Liver (tissue), 9 donors: ENCODE results near the gene FRAS1. TPM values are rescaled to one million over a fixed set of nuclear protein-coding genes. Genes with fewer than 3 reads are reported as not detected.

Experiments
- DNase-seq: peaks from one replicate; pipeline ENCODE4 v3.0.0-alpha.2; 2017; ENCODE audit warnings: low spot score
- H3K27ac ChIP-seq, 2 donors: one replicate each; pipeline ENCODE4 v1.7.0; 2013; ENCODE audit warnings: inconsistent platforms in 2 of 2, low read length in 2 of 2, control low read depth in 1 of 2, low read depth in 1 of 2, mild to moderate bottlenecking in 1 of 2
- H3K27me3 ChIP-seq, 4 donors: one replicate each; pipeline versions ENCODE4 v1.6.1 to v1.7.0; 2013; ENCODE audit warnings: low read length in 3 of 4, inconsistent platforms in 1 of 4, mild to moderate bottlenecking in 1 of 4, moderate library complexity in 1 of 4; ENCODE audit not compliant: control insufficient read depth in 4 of 4, insufficient read depth in 4 of 4
- H3K36me3 ChIP-seq, 4 donors: one replicate each; pipeline versions ENCODE4 v1.6.1 to v1.7.0; 2013; ENCODE audit warnings: low read length in 3 of 4, mild to moderate bottlenecking in 3 of 4, low read depth in 1 of 4, moderate library complexity in 1 of 4; ENCODE audit not compliant: control insufficient read depth in 4 of 4, insufficient read depth in 3 of 4
- H3K4me1 ChIP-seq, 4 donors: one replicate each; pipeline versions ENCODE4 v1.6.1 to v1.7.0; 2013; ENCODE audit warnings: low read length in 3 of 4, mild to moderate bottlenecking in 3 of 4, moderate library complexity in 1 of 4; ENCODE audit not compliant: control insufficient read depth in 4 of 4, insufficient read depth in 4 of 4
- H3K4me3 ChIP-seq, 3 donors: one replicate each; pipeline versions ENCODE4 v1.6.1 to v1.7.0; 2013; ENCODE audit warnings: low read length in 3 of 3, control low read depth in 1 of 3, low read depth in 1 of 3, mild to moderate bottlenecking in 1 of 3
- H3K9ac ChIP-seq, 2 donors: one replicate each; pipeline ENCODE4 v1.7.0; 2013; ENCODE audit warnings: low read length in 2 of 2, mild to moderate bottlenecking in 2 of 2, moderate library complexity in 2 of 2, control low read depth in 1 of 2, low read depth in 1 of 2
- H3K9me3 ChIP-seq, 4 donors: one replicate each; pipeline versions ENCODE4 v1.6.1 to v1.7.0; 2013; ENCODE audit warnings: low read length in 3 of 4; ENCODE audit not compliant: control insufficient read depth in 4 of 4
- CTCF ChIP-seq: fragments of 150-350 bp; IDR thresholded peaks from 2 replicates; pipeline ENCODE4 v1.5.1; 2017; ENCODE audit warnings: improper control_type of control experiment, low read depth, low read length; ENCODE audit not compliant: missing input control
- EGR1 ChIP-seq, 2 donors: IDR thresholded peaks; 2 replicates each; pipeline ENCODE4 v1.6.1; 2016 to 2018; ENCODE audit warnings: antibody characterized with exemption in 2 of 2, low read depth in 2 of 2
- FOXA1 ChIP-seq: IDR thresholded peaks from 2 replicates; pipeline ENCODE4 v1.6.1; 2016; ENCODE audit warnings: antibody characterized with exemption
- FOXA2 ChIP-seq: IDR thresholded peaks from 2 replicates; pipeline ENCODE4 v1.6.1; 2016; ENCODE audit warnings: antibody characterized with exemption
- GABPA ChIP-seq, 2 donors: IDR thresholded peaks in 1 of 2; conservative IDR thresholded peaks in 1 of 2; 2 replicates each; pipeline ENCODE4 v1.6.1; 2016; ENCODE audit warnings: antibody characterized with exemption in 2 of 2, mild to moderate bottlenecking in 1 of 2, moderate library complexity in 1 of 2
- HNF4A ChIP-seq, 2 donors: conservative IDR thresholded peaks; 2 replicates each; pipeline ENCODE4 v1.6.1; 2016; ENCODE audit warnings: antibody characterized with exemption in 2 of 2, mild to moderate bottlenecking in 2 of 2
- HNF4G ChIP-seq: IDR thresholded peaks from 2 replicates; pipeline ENCODE4 v1.6.1; 2016; ENCODE audit warnings: antibody characterized with exemption
- JUND ChIP-seq, 2 donors: IDR thresholded peaks; 2 replicates each; pipeline ENCODE4 v1.6.1; 2016; ENCODE audit warnings: antibody characterized with exemption in 2 of 2
- MAX ChIP-seq: IDR thresholded peaks from 2 replicates; pipeline ENCODE4 v1.6.1; 2016; ENCODE audit warnings: antibody characterized with exemption
- NR2F2 ChIP-seq: IDR thresholded peaks from 2 replicates; pipeline ENCODE4 v1.6.1; 2016; ENCODE audit warnings: antibody characterized with exemption
- RAD21 ChIP-seq, 2 donors: IDR thresholded peaks; 2 replicates each; pipeline ENCODE4 v1.6.1; 2016; ENCODE audit warnings: antibody characterized with exemption in 2 of 2, mild to moderate bottlenecking in 2 of 2
- REST ChIP-seq: IDR thresholded peaks from 2 replicates; pipeline ENCODE4 v1.6.1; 2016; ENCODE audit warnings: antibody characterized with exemption, mild to moderate bottlenecking
- RXRA ChIP-seq, 2 donors: IDR thresholded peaks; 2 replicates each; pipeline ENCODE4 v1.6.1; 2017 to 2018; ENCODE audit warnings: antibody characterized with exemption in 2 of 2, mild to moderate bottlenecking in 1 of 2
- SP1 ChIP-seq: IDR thresholded peaks from 2 replicates; pipeline ENCODE4 v1.6.1; 2018; ENCODE audit warnings: antibody characterized with exemption, mild to moderate bottlenecking
- TAF1 ChIP-seq: conservative IDR thresholded peaks from 2 replicates; pipeline ENCODE4 v1.6.1; 2016; ENCODE audit warnings: antibody characterized with exemption, mild to moderate bottlenecking
- YY1 ChIP-seq: IDR thresholded peaks from 2 replicates; pipeline ENCODE4 v1.6.1; 2016; ENCODE audit warnings: antibody characterized with exemption, mild to moderate bottlenecking
- ZBTB33 ChIP-seq: IDR thresholded peaks from 2 replicates; pipeline ENCODE4 v1.6.1; 2016; ENCODE audit warnings: antibody characterized with exemption
- WGBS: extraction: QIAGEN DNeasy Blood & Tissue Kit; methylation state at CpG from one replicate; pipeline ENCODE4 v1.1.7; 2013; 5-methylcytosine and 5-hydroxymethylcytosine counted together
- polyA plus RNA-seq, 2 donors: library from polyadenylated mRNA; stranded (reverse) in 1 of 2; unstranded in 1 of 2; fragments of 200-250 nt in 1 of 2; fragments of >200 nt in 1 of 2; fragmentation: Nextera tagmentation in 1 of 2; extraction: Ambion mirVana in 1 of 2; gene quantifications; one replicate each; pipeline versions ENCODE4 v1.2.1 to v1.2.3, GENCODE V29; 2013 to 2015
- total RNA-seq, 2 donors: library from RNA; depleted of rRNA; stranded (reverse); fragments of >200 nt; gene quantifications; one replicate each; pipeline ENCODE4 v1.2.3, GENCODE V29; 2014
- donor health status: healthy.
- donor health status: healthy.
- donor health status: healthy.
- donor health status: healthy.
- donor health status: healthy.

Gene FRAS1
- total and polyA plus RNA-seq, 4 donors: 0.08 to 6.0 (median 1.1) TPM

- no peak for DNase-seq
- 76% methylated on average over 1 of the region's 1 CpG for WGBS
- Histone ChIP-seq H3K9me3 (peaks cover 0 to 3% (median 0%) of the 10 kb centered on the region in 4 donors), H3K4me1 (no peaks in the 10 kb centered on the region), H3K4me3 (no peak overlapping the region), H3K9ac (no peak overlapping the region), H3K27me3 (no peaks in the 10 kb centered on the region), H3K36me3 (no peaks in the 10 kb centered on the region), H3K27ac (no peak overlapping the region)
- TF ChIP-seq YY1 (no peak), TAF1 (no peak), REST (no peak), ZBTB33 (no peak), GABPA (IDR thresholded peaks at IDR 0.05 in 1 of 2, conservative IDR thresholded peaks at IDR 0.05 in 1 of 2) (no peak), EGR1 (IDR thresholded peaks at IDR 0.05; ENCODE audit: low read depth in 2 of 2) (no peak), HNF4A (conservative IDR thresholded peaks at IDR 0.05) (no peak), FOXA2 (no peak), RXRA (IDR thresholded peaks at IDR 0.05) (no peak), SP1 (no peak), MAX (no peak), JUND (IDR thresholded peaks at IDR 0.05) (no peak), NR2F2 (no peak), HNF4G (no peak), RAD21 (IDR thresholded peaks at IDR 0.05) (no peak)
Measured at GRCh38 chr4:78032929-78033328, 24.2 kb upstream of the FRAS1 start.

GRCh38 chr4:78033861-78034260 lies 23.3 kb upstream of the FRAS1 start:
- H3K36me3 ChIP-seq: no peaks in the 10 kb centered on the region
- no peak overlapping the region for H3K27ac ChIP-seq
- no peak for TF ChIP-seq YY1
- TF ChIP-seq RAD21 (IDR thresholded peaks at IDR 0.05): no peak
- no peak for TF ChIP-seq CTCF
- TF ChIP-seq ZBTB33: no peak
- TF ChIP-seq FOXA1: no peak
- no peak for TF ChIP-seq GABPA (IDR thresholded peaks at IDR 0.05 in 1 of 2, conservative IDR thresholded peaks at IDR 0.05 in 1 of 2)
- TF ChIP-seq JUND (IDR thresholded peaks at IDR 0.05): no peak
- H3K4me3 ChIP-seq: no peak overlapping the region
- peaks cover 0 to 3% (median 0%) of the 10 kb centered on the region in 4 donors for H3K9me3 ChIP-seq
- H3K27me3 ChIP-seq: no peaks in the 10 kb centered on the region
- DNase-seq: no peak
- no peaks in the 10 kb centered on the region for H3K4me1 ChIP-seq
- no peak overlapping the region for H3K9ac ChIP-seq
